HepG2 (cell line): ENCODE results near the gene AMZ2. TPM values are rescaled to one million over a fixed set of nuclear protein-coding genes. Genes with fewer than 3 reads are reported as not detected.
A peak's percentile ranks its signal among the peaks of the same experiment; 100 is the strongest.

ENCODE experiments used
- AKAP8 ChIP-seq: sonication (generic); formaldehyde crosslinking; IDR thresholded peaks from 2 replicates; pipeline ENCODE4 v1.5.1; 2020; ENCODE audit warnings: mild to moderate bottlenecking, missing genetic modification reagents
- ARID4A ChIP-seq: sonication (generic); formaldehyde crosslinking; IDR thresholded peaks from 2 replicates; pipeline ENCODE4 v1.5.0; 2020; ENCODE audit warnings: mild to moderate bottlenecking, missing genetic modification reagents, borderline replicate concordance
- ELF1 ChIP-seq: sonication (generic); formaldehyde crosslinking; IDR thresholded peaks from 2 replicates; pipeline ENCODE4 v1.4.0; 2020; ENCODE audit warnings: missing genetic modification reagents
- KDM5A ChIP-seq: fragments of 200-600 bp; sonication (generic); IDR thresholded peaks from 2 replicates; pipeline ENCODE4 v1.7.0; 2018; ENCODE audit warnings: antibody characterized with exemption, mild to moderate bottlenecking, low read length, borderline replicate concordance
- NFKB2 ChIP-seq: sonication (generic); formaldehyde crosslinking; IDR thresholded peaks from 2 replicates; pipeline ENCODE4 v1.4.0; 2020; ENCODE audit warnings: missing genetic modification reagents, borderline replicate concordance
- PAF1 ChIP-seq: IDR thresholded peaks from 2 replicates; pipeline ENCODE4 v1.6.1; 2016; ENCODE audit warnings: missing genetic modification reagents, missing compliant biosample characterization
- RARA ChIP-seq: IDR thresholded peaks from 2 replicates; pipeline ENCODE4 v1.6.1; 2016; ENCODE audit warnings: missing genetic modification reagents, missing compliant biosample characterization
- RBFOX2 ChIP-seq: fragments of 200-400 bp; formaldehyde crosslinking; IDR thresholded peaks from 2 replicates; pipeline ENCODE4 v1.6.1; 2017; ENCODE audit warnings: low read depth, mild to moderate bottlenecking, low read length
- RCOR2 ChIP-seq: IDR thresholded peaks from 2 replicates; pipeline ENCODE4 v1.6.1; 2016; ENCODE audit warnings: missing biosample characterization, missing genetic modification reagents
- RELA ChIP-seq: sonication (generic); formaldehyde crosslinking; IDR thresholded peaks from 2 replicates; pipeline ENCODE4 v1.4.0; 2020; ENCODE audit warnings: missing genetic modification reagents
- SMYD3 ChIP-seq: sonication (generic); formaldehyde crosslinking; IDR thresholded peaks from 2 replicates; pipeline ENCODE4 v1.8.1; 2023; ENCODE audit warnings: mild to moderate bottlenecking, missing genetic modification reagents
- SP2 ChIP-seq: sonication (generic); formaldehyde crosslinking; IDR thresholded peaks from 2 replicates; pipeline ENCODE4 v1.5.1; 2020; ENCODE audit warnings: mild to moderate bottlenecking, missing genetic modification reagents
- SPEN ChIP-seq: sonication (generic); formaldehyde crosslinking; IDR thresholded peaks from 2 replicates; pipeline ENCODE4 v1.5.1; 2020; ENCODE audit warnings: low read depth, mild to moderate bottlenecking, missing genetic modification reagents
- TARDBP ChIP-seq: sonication (generic); formaldehyde crosslinking; IDR thresholded peaks from 2 replicates; pipeline ENCODE4 v1.8.0; 2022; ENCODE audit warnings: mild to moderate bottlenecking, missing genetic modification reagents
- TMF1 ChIP-seq: sonication (generic); formaldehyde crosslinking; IDR thresholded peaks from 2 replicates; pipeline ENCODE4 v1.8.1; 2022; ENCODE audit warnings: low read depth, missing genetic modification reagents
- TSC22D2 ChIP-seq: sonication (generic); formaldehyde crosslinking; IDR thresholded peaks from 2 replicates; pipeline ENCODE4 v1.5.1; 2020; ENCODE audit warnings: missing genetic modification reagents, mild to moderate bottlenecking, borderline replicate concordance
- WIZ ChIP-seq: sonication (generic); formaldehyde crosslinking; IDR thresholded peaks from 2 replicates; pipeline ENCODE4 v1.5.1; 2020; ENCODE audit warnings: mild to moderate bottlenecking, missing genetic modification reagents
- ZNF704 ChIP-seq: sonication (generic); formaldehyde crosslinking; IDR thresholded peaks from 2 replicates; pipeline ENCODE4 v1.8.1; 2023; ENCODE audit warnings: mild to moderate bottlenecking, inconsistent platforms, moderate library complexity, missing genetic modification reagents, borderline replicate concordance
- ZNF724P ChIP-seq: sonication (generic); formaldehyde crosslinking; IDR thresholded peaks from 2 replicates; pipeline ENCODE4 v1.8.0; 2022; ENCODE audit warnings: missing genetic modification reagents, borderline replicate concordance
- polyA plus RNA-seq, 8 experiments: library from polyadenylated mRNA; depleted of rRNA in 3 of 8; stranded (reverse) in 7 of 8; unstranded in 1 of 8; fragments of >200 nt; fragmentation: Illumina TruSeq in 4 of 8; extraction: Trizol in 4 of 8; gene quantifications; 2 replicates each; pipeline versions ENCODE4 v1.2.1 to v1.2.3, GENCODE V29; 2011 to 2016; ENCODE audit warnings: low read depth in 4 of 8, missing spikeins in 1 of 8, mixed read lengths in 1 of 8; ENCODE audit not compliant: insufficient read depth in 1 of 8
- total RNA-seq, 5 experiments: library from RNA; depleted of rRNA; stranded (reverse); fragments of >200 nt; fragmentation: Illumina TruSeq; extraction: Trizol; gene quantifications; 2 replicates each; pipeline ENCODE4 v1.2.3, GENCODE V29; 2016; ENCODE audit warnings: low read depth in 1 of 5
- TF ChIP-seq, protein P1 (sequence below): sonication (generic); formaldehyde crosslinking; IDR thresholded peaks from 2 replicates; pipeline ENCODE4 v1.4.0; 2020; ENCODE audit warnings: low read depth, mild to moderate bottlenecking, missing genetic modification reagents
- TF ChIP-seq, protein P2 (sequence below): sonication (generic); formaldehyde crosslinking; IDR thresholded peaks from 2 replicates; pipeline ENCODE4 v1.5.0; 2020; ENCODE audit warnings: missing genetic modification reagents

Gene AMZ2
- total and polyA plus RNA-seq, 2 of the 13 experiments (the other 11 are each of a cell fraction or from before 2014, with no cell fraction given) = 86.9 to 90.2 TPM

DNA sequence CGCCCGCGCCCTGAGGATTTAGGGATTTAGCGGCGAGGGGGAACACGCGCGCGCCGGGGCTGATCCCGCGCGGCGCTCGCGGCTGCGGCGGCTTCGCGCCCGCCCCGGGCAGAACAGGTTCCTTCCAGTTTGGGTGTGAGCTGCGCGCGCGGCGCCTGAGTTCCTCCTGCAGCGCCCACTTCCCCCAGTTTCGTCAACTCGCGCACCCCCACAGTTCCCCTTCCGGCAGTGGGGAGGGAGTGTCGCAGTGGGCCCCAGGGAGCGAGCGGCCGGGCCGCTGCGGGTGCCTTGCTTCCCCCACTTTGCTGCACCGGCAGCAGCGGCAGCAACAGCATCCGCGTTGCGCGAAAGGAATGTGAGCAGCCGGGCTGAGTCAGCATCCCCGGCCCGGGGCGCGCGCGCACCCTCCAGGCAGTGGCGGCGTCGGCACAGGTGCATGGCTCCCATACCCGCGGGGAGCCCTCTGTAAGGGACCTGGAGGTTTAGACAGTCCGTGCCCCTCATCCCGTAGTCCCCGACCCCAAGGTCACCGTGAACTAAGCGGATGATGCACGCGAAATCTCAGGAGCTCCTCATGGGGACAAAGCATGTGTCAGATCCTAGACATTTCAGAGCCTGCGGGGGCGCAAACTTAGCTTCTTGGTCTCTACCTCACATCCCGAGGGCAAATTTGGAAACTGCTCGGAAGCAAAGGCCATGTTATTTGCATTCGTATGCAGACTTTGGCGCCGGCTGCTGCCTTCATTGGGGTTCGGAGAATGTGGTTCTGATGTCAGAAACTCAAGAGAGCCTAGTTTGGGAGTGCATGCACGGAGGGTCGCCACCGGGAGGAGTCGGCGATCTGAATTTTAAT is 44.2 kb downstream of the AMZ2 start (continued):
- TF ChIP-seq ARID4A (CRISPR knock-in tag) (peak; percentile 66; the same call in 1 of the 2 replicates), KDM5A (peak; percentile 46; the same call in 1 of the 2 replicates), RELA (0 out of 2 replicates have a peak, but pooled peaks have one; percentile 30), TMF1 (peak; percentile 73; the same call in 1 of the 2 replicates), SMYD3 (0 out of 2 replicates have a peak, but pooled peaks have one; percentile 7), ZNF724P (no peak), SPEN (CRISPR knock-in tag) (0 out of 2 replicates have a peak, but pooled peaks have one; percentile 18), SP2 (CRISPR knock-in tag) (no peak), ZNF704 (CRISPR knock-in tag) (0 out of 2 replicates have a peak, but pooled peaks have one; percentile 44), TSC22D2 (CRISPR knock-in tag) (no peak), WIZ (CRISPR knock-in tag) (no peak), PAF1 (no peak), ELF1 (peak; percentile 57; the same call in 1 of the 2 replicates), RBFOX2 (peak; percentile 93), TARDBP (CRISPR knock-in tag) (peak; percentile 37; the same call in 1 of the 2 replicates), AKAP8 (CRISPR knock-in tag) (peak; percentile 89), RCOR2 (CRISPR knock-in tag) (0 out of 2 replicates have a peak, but pooled peaks have one; percentile 10), NFKB2 (CRISPR knock-in tag) (peak; percentile 42), RARA (CRISPR knock-in tag) (peak; percentile 40; the same call in 1 of the 2 replicates)
- TF ChIP-seq, protein P1, sequence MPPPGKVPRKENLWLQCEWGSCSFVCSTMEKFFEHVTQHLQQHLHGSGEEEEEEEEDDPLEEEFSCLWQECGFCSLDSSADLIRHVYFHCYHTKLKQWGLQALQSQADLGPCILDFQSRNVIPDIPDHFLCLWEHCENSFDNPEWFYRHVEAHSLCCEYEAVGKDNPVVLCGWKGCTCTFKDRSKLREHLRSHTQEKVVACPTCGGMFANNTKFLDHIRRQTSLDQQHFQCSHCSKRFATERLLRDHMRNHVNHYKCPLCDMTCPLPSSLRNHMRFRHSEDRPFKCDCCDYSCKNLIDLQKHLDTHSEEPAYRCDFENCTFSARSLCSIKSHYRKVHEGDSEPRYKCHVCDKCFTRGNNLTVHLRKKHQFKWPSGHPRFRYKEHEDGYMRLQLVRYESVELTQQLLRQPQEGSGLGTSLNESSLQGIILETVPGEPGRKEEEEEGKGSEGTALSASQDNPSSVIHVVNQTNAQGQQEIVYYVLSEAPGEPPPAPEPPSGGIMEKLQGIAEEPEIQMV (CRISPR knock-in tag) = no peak
- TF ChIP-seq, protein P2, sequence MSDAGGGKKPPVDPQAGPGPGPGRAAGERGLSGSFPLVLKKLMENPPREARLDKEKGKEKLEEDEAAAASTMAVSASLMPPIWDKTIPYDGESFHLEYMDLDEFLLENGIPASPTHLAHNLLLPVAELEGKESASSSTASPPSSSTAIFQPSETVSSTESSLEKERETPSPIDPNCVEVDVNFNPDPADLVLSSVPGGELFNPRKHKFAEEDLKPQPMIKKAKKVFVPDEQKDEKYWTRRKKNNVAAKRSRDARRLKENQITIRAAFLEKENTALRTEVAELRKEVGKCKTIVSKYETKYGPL (CRISPR knock-in tag) = 0 out of 2 replicates have a peak, but pooled peaks have one; percentile 58
